Activated effector memory CD4-positive, alpha-beta T cell treated with anti-CD3 and anti-CD28 coated beads, Interleukin-2, amount 50 U/mL, for 16 hours (primary cell): ENCODE data around the gene DAZ3.
"Not testable (repeated sequence)": the region's sequence is repeated elsewhere in the genome, so short reads cannot be mapped to it uniquely, and the experiment has no call there.

Experiments used
- DNase-seq: peaks from one replicate; pipeline ENCODE4 v3.0.0-alpha.2; 2020

DAZ3 gene, protein sequence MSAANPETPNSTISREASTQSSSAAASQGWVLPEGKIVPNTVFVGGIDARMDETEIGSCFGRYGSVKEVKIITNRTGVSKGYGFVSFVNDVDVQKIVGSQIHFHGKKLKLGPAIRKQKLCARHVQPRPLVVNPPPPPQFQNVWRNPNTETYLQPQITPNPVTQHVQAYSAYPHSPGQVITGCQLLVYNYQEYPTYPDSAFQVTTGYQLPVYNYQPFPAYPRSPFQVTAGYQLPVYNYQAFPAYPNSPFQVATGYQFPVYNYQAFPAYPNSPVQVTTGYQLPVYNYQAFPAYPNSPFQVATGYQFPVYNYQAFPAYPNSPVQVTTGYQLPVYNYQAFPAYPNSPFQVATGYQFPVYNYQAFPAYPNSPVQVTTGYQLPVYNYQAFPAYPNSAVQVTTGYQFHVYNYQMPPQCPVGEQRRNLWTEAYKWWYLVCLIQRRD

DNA sequence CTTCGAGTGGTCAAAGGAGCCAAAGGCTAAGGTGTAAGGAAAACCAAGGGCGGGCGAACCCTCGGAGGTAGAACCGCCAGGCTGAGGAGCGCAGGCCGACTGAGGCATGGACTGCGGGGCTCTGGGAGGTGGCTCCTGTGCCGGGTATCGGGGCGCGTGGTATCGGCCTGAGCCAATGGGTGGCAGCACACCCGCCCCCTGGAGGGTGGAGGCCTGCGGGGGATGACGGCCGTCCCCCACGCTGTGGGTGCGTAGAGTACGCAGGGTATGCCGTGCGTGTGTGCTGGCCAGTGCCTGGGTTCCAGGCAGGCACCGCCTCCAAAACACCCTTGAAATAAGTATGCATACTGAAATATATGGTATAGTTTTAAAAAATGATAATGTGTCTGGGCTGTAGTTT, at the start of gene DAZ3:
TSS of gene DAZ3 (minus strand) at position 101 of the 400 bp plus-strand sequence. CDS start 208 bp downstream, outside the sequence.
- DNase-seq = not testable (repeated sequence)

DNA sequence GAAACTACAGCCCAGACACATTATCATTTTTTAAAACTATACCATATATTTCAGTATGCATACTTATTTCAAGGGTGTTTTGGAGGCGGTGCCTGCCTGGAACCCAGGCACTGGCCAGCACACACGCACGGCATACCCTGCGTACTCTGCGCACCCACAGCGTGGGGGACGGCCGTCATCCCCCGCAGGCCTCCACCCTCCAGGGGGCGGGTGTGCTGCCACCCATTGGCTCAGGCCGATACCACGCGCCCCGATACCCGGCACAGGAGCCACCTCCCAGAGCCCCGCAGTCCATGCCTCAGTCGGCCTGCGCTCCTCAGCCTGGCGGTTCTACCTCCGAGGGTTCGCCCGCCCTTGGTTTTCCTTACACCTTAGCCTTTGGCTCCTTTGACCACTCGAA, 20.4 kb upstream of the DAZ3 start, which contains the start of gene DAZ4:
TSS of gene DAZ4 (plus strand) at position 301 of the 400 bp plus-strand sequence. CDS start 208 bp downstream, outside the sequence.
- DNase-seq = peak; percentile 2

DNA sequence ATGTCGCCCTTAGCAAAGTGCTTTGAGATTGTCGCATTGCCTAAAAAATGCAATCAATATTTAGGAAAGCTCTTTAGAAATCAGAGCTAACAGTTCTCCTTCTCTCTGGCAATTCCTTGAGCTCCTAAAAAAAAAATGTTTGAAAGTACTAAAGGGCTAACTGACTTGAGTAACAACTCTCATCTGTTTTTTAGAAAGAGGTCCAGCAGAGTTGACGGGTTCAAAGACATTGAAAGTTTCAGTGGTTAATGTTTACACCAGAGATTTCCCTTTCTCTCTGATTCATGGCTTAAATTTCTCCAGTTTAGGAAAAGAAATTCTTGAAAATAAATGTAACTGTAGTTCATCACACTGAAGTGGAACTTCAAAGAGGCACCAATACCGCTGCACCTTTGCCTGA, 11.9 kb upstream of the DAZ3 start:
- DNase-seq = not testable (repeated sequence)

DNA sequence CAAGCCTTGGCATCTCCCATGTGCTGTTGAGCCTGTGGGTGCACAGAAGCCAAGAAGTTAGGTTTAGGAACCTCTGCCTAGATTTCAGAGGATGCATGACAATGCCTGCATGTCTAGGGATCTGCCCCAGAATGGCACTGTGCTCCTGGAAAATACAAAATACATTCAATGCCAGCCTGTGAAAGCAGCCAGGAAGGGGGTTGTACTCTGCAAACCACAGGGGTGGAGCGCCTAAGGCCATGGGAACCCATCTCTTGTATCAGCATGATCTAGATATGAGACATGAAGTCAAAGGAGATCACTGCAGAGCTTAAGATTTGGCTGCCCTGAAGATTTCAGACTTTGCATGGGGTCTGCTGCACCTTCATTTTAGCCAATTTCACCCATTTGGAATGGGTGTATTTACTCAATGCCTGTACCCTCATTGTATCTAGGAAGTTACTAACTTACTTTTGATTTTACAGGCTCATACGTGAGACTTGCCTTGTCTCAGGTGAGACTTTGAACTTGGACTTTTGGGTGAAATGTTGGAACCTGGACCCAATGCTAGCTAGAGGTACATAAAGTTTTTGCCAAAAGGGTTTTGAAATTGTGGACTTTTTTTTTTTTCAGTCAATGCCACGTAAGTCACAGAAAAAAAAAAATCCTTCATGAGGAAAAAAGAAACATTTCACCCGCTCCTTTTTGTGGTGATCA, 11.1 kb upstream of the DAZ3 start:
- DNase-seq = not testable (repeated sequence)

DNA sequence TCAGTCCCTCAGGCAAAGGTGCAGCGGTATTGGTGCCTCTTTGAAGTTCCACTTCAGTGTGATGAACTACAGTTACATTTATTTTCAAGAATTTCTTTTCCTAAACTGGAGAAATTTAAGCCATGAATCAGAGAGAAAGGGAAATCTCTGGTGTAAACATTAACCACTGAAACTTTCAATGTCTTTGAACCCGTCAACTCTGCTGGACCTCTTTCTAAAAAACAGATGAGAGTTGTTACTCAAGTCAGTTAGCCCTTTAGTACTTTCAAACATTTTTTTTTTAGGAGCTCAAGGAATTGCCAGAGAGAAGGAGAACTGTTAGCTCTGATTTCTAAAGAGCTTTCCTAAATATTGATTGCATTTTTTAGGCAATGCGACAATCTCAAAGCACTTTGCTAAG, 8.6 kb upstream of the DAZ3 start:
- not testable (repeated sequence) for DNase-seq
